ENCODE measurements around the gene TAX1BP3. TPM values are rescaled to one million over a fixed set of nuclear protein-coding genes. Genes with fewer than 3 reads are reported as not detected.

Gene TAX1BP3
- total and polyA plus RNA-seq, 2 of the 13 experiments (the other 11 are each of a cell fraction or from before 2014, with no cell fraction given) = 16.7 to 45.1 TPM

- no peak for TF ChIP-seq ZNF281 (CRISPR knock-in tag; IDR thresholded peaks at IDR 0.05; ENCODE audit: borderline replicate concordance)
- TF ChIP-seq ZNF704 (CRISPR knock-in tag; IDR thresholded peaks at IDR 0.05; ENCODE audit: borderline replicate concordance) = 0 out of 2 replicates have a peak, but pooled peaks have one; percentile 57
- no peak for TF ChIP-seq ZNF317 (CRISPR knock-in tag; IDR thresholded peaks at IDR 0.05)
- TF ChIP-seq ZNF136 (CRISPR knock-in tag; IDR thresholded peaks at IDR 0.05; ENCODE audit: low read depth) = no peak
- no peak for TF ChIP-seq TBL1XR1 (IDR thresholded peaks at IDR 0.05; ENCODE audit: borderline replicate concordance, low read length, partially characterized antibody)
- TF ChIP-seq ZNF232 (CRISPR knock-in tag; IDR thresholded peaks at IDR 0.05; ENCODE audit: borderline replicate concordance) = 0 out of 2 replicates have a peak, but pooled peaks have one; percentile 58
- TF ChIP-seq ZNF296 (CRISPR knock-in tag; conservative IDR thresholded peaks at IDR 0.05) = no peak; the same call in 1 of the 2 replicates
- TF ChIP-seq ZNF562 (CRISPR knock-in tag; IDR thresholded peaks at IDR 0.05; ENCODE audit: borderline replicate concordance) = no peak
- TF ChIP-seq NR3C1 (CRISPR knock-in tag; IDR thresholded peaks at IDR 0.05) = no peak
- no peak for TF ChIP-seq ZNF501 (CRISPR knock-in tag; IDR thresholded peaks at IDR 0.05)
- peak; percentile 54; the same call in 1 of the 2 replicates for TF ChIP-seq ZNF230 (CRISPR knock-in tag; IDR thresholded peaks at IDR 0.05)
- peak in 1 of 2 experiments; percentile 15; a peak in 1 of 4 replicates for TF ChIP-seq KLF16 (CRISPR knock-in tag; IDR thresholded peaks at IDR 0.05)
- TF ChIP-seq HMG20B (CRISPR knock-in tag; conservative IDR thresholded peaks at IDR 0.05) = no peak
- TF ChIP-seq ARNT (IDR thresholded peaks at IDR 0.05) = no peak
- peak; percentile 63 for TF ChIP-seq ARID4A (CRISPR knock-in tag; IDR thresholded peaks at IDR 0.05; ENCODE audit: borderline replicate concordance)
- TF ChIP-seq SRY (CRISPR knock-in tag; IDR thresholded peaks at IDR 0.05) = no peak
- 0 out of 2 replicates have a peak, but pooled peaks have one; percentile 12 for TF ChIP-seq KAT8 (CRISPR knock-in tag; IDR thresholded peaks at IDR 0.05)
- TF ChIP-seq ZNF24 (IDR thresholded peaks at IDR 0.05) = no peak
- no peak for TF ChIP-seq ZNF441 (CRISPR knock-in tag; IDR thresholded peaks at IDR 0.05; ENCODE audit: borderline replicate concordance)
- TF ChIP-seq CSRNP1 (CRISPR knock-in tag; IDR thresholded peaks at IDR 0.05) = no peak; the same call in 1 of the 2 replicates
- TF ChIP-seq TARDBP (CRISPR knock-in tag; IDR thresholded peaks at IDR 0.05) = no peak
Measured at GRCh38 chr17:3636908-3637373, 31.4 kb downstream of the TAX1BP3 start (continued).
